SK-N-MC (cell line): ENCODE data around the gene ATXN1L.

Source experiments
- EZH2 ChIP-seq: fragments of 200-600 bp; sonication (generic); IDR thresholded peaks from one replicate; pipeline ENCODE4 v1.6.1; 2017; ENCODE audit warnings: antibody characterized with exemption
- FOXP2 ChIP-seq: optimal IDR thresholded peaks from 2 replicates; pipeline ENCODE3; 2011; ENCODE audit warnings: mild to moderate bottlenecking, moderate library complexity; ENCODE audit not compliant: insufficient read depth; ENCODE audit errors: extremely low read length, control extremely low read depth
- POLR2AphosphoS5 ChIP-seq: IDR thresholded peaks from 2 replicates; pipeline ENCODE4 v1.6.1; 2012; ENCODE audit warnings: mild to moderate bottlenecking, low read depth, low read length, borderline replicate concordance

- TF ChIP-seq POLR2AphosphoS5 (no peak), EZH2 (no peak), FOXP2 (no peak)
Observed at GRCh38 chr16:71807905-71808592, 37.7 kb upstream of the ATXN1L start.
